OCI-LY1 (cell line): ENCODE data around the gene PTGR1.
A peak's percentile ranks its signal among the peaks of the same experiment; 100 is the strongest.

ENCODE experiments used
- H2AFZ ChIP-seq: fragments of 200-600 bp; sonication (generic), shearing (Covaris generic); 2 replicates; pipeline ENCODE4 v1.6.0; 2014; ENCODE audit warnings: antibody characterized with exemption, mild to moderate bottlenecking, low read length
- H3F3A ChIP-seq: fragments of 200-600 bp; sonication (generic), shearing (Covaris generic); 2 replicates; pipeline ENCODE4 v1.6.0; 2014; ENCODE audit warnings: mild to moderate bottlenecking, antibody characterized with exemption, low read length, moderate library complexity; ENCODE audit not compliant: insufficient read depth
- H3K27ac ChIP-seq: fragments of 200-600 bp; sonication (generic); 2 replicates; pipeline ENCODE4 v1.5.1; 2014; ENCODE audit warnings: low read length, mixed run types, mild to moderate bottlenecking, low read depth; ENCODE audit not compliant: poor library complexity, severe bottlenecking
- H3K27me3 ChIP-seq: fragments of 200-600 bp; sonication (generic); 2 replicates; pipeline ENCODE4 v1.6.0; 2014; ENCODE audit warnings: antibody characterized with exemption, mild to moderate bottlenecking, low read length, moderate library complexity; ENCODE audit not compliant: insufficient read depth
- H3K36me3 ChIP-seq: fragments of 200-600 bp; sonication (generic); 2 replicates; pipeline ENCODE4 v1.6.1; 2014; ENCODE audit warnings: mild to moderate bottlenecking, antibody characterized with exemption, low read length, moderate library complexity, mixed read lengths; ENCODE audit not compliant: insufficient read depth
- H3K4me1 ChIP-seq: fragments of 200-600 bp; sonication (generic); 2 replicates; pipeline ENCODE4 v1.5.1; 2014; ENCODE audit warnings: mild to moderate bottlenecking, low read length, moderate library complexity; ENCODE audit not compliant: insufficient read depth, severe bottlenecking
- H3K4me2 ChIP-seq: fragments of 200-600 bp; sonication (generic), shearing (Covaris generic); 2 replicates; pipeline ENCODE4 v1.6.1; 2014; ENCODE audit warnings: low read length
- H3K4me3 ChIP-seq: fragments of 200-600 bp; sonication (generic); 2 replicates; pipeline ENCODE4 v1.5.1; 2014; ENCODE audit warnings: low read length, low read depth, mild to moderate bottlenecking, mixed read lengths; ENCODE audit not compliant: poor library complexity, severe bottlenecking
- H3K79me2 ChIP-seq: fragments of 200-600 bp; shearing (Covaris generic); 2 replicates; pipeline ENCODE4 v1.6.1; 2016; ENCODE audit warnings: mixed run types, low read length, mixed read lengths; ENCODE audit not compliant: insufficient read depth
- H3K9ac ChIP-seq: fragments of 200-600 bp; sonication (generic), shearing (Covaris generic); 2 replicates; pipeline ENCODE4 v1.6.1; 2014; ENCODE audit warnings: mild to moderate bottlenecking, low read length, mixed read lengths
- H3K9me2 ChIP-seq: fragments of 200-600 bp; sonication (generic), shearing (Covaris generic); 2 replicates; pipeline ENCODE4 v1.6.1; 2014; ENCODE audit warnings: low read depth, mild to moderate bottlenecking, low read length, mixed read lengths
- H3K9me3 ChIP-seq: fragments of 200-600 bp; shearing (Covaris generic); 2 replicates; pipeline ENCODE4 v1.6.1; 2014; ENCODE audit warnings: low read length, mixed read lengths
- H4K20me1 ChIP-seq: fragments of 200-600 bp; sonication (generic), shearing (Covaris generic); 2 replicates; pipeline ENCODE4 v1.6.0; 2016; ENCODE audit warnings: mild to moderate bottlenecking, low read length; ENCODE audit not compliant: insufficient read depth
- CTCF ChIP-seq: fragments of 200-600 bp; sonication (generic), shearing (Covaris generic); IDR thresholded peaks from 2 replicates; pipeline ENCODE4 v1.5.1; 2017; ENCODE audit warnings: mild to moderate bottlenecking, antibody characterized with exemption, low read length, moderate library complexity, mixed read lengths
- EZH2 ChIP-seq: fragments of 200-600 bp; sonication (generic), shearing (Covaris generic); IDR thresholded peaks from 2 replicates; pipeline ENCODE4 v1.8.0; 2017; ENCODE audit warnings: borderline replicate concordance, mixed run types, mild to moderate bottlenecking, antibody characterized with exemption, low read length, moderate library complexity, mixed read lengths

PTGR1 gene

DNA sequence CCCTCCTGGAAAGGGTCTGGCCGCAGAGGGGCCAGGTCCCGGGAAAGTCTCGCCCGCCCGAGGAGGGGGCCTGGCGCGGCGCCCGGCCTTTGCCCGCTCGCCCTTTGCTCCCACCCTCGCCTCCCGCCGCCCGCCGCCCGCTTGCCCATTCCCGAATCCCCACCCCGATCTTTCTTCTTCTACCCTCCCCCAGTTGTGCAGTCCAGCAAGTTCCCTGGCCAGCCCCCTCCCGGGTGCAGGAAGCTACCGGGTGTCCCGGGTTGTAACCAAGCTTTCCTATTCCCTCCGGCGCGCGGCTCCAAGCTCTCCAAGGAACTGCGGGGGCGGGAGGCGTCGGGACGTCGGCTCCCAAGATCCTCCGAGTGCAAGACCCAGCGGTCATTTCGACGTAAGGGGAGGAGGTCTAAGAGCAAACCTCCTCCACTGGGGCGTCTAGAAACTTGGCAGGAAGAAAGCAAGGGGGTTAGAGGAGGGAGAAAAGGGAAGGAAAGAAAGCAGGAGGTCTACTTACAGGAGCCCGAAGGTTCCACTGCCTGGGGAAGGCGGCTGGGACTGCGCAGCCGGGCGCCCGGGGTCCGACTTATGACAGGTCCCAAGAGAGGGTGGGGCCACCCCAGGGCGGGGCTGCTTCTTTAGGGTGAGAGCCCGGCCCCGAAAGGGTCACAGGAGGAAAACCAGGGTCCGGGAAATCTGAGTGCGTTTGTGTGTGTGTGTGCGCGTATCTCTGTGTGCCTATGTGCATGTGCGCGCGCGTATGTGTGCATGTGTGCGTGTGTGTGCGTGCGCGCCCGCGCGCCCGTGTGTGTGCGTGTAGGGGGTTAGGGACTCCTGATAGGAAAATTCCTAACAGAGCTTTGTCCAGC, at the start of gene PTGR1:
PTGR1 (minus strand) TSS at position 556 of the 863 bp plus-strand sequence. CDS start 2,225 bp downstream, outside the sequence.
- Histone ChIP-seq H3K4me3 (peak within 1 kb of the TSS; percentile 52), H3K27me3 (0 out of 2 replicates have a peak, but pooled peaks cover 8% of the 10 kb centered on the region), H3K9me3 (no peaks in the 10 kb centered on the region), H3K27ac (no peak within 1 kb of the TSS), H3K9me2 (no peaks in the 10 kb centered on the region), H4K20me1 (no peaks in the 10 kb centered on the region), H3K4me1 (peaks cover 18% of the 10 kb centered on the region), H3K36me3 (no peaks in the 10 kb centered on the region), H2AFZ (no peak within 1 kb of the TSS), H3K79me2 (no peaks in the 10 kb centered on the region), H3K9ac (no peak within 1 kb of the TSS), H3F3A (no peaks in the 10 kb centered on the region), H3K4me2 (peak within 1 kb of the TSS; percentile 70)
- TF ChIP-seq EZH2 = no peak
- no peak for TF ChIP-seq CTCF

GRCh38 chr9:111649016-111649415, 49.6 kb upstream of the PTGR1 start:
- Histone ChIP-seq H3K79me2 (no peaks in the 10 kb centered on the region), H3K4me2 (no peak overlapping the region), H3K27me3 (no peaks in the 10 kb centered on the region), H3K36me3 (peaks cover 67% of the 10 kb centered on the region), H2AFZ (no peak overlapping the region), H3K4me3 (no peak overlapping the region), H3K9ac (no peak overlapping the region), H3K27ac (no peak overlapping the region), H3K9me3 (no peaks in the 10 kb centered on the region), H3K9me2 (no peaks in the 10 kb centered on the region), H3K4me1 (no peaks in the 10 kb centered on the region), H3F3A (no peaks in the 10 kb centered on the region), H4K20me1 (no peaks in the 10 kb centered on the region)
- TF ChIP-seq EZH2 (no peak), CTCF (no peak)

DNA sequence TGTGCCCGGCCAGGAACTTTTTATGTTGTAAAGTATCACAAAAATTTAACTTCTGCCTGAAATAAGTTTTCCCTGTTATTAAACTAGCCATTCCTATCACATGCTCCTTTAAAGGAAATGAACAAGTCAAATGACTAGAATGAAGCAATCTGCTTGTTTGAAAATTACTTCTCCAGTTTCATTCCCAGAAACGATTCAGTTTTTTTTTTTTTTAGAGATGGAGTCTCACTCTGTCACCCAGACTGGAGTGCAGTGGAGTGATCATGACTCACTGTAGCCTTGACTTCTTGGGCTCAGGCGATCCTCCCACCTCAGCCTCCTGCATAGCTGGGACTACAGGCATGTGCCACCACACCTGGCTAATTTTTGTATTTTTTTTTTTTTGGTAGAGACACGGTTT, 48.6 kb upstream of the PTGR1 start:
- Histone ChIP-seq H3K9ac (no peak overlapping the region), H3K27me3 (no peaks in the 10 kb centered on the region), H2AFZ (no peak overlapping the region), H3K9me3 (no peaks in the 10 kb centered on the region), H3K4me3 (no peak overlapping the region), H3K4me1 (no peaks in the 10 kb centered on the region), H3K9me2 (no peaks in the 10 kb centered on the region), H3F3A (no peaks in the 10 kb centered on the region), H3K27ac (no peak overlapping the region), H3K36me3 (peaks cover 66% of the 10 kb centered on the region), H3K4me2 (no peak overlapping the region), H4K20me1 (no peaks in the 10 kb centered on the region), H3K79me2 (peaks cover 3% of the 10 kb centered on the region; the same call in 1 of the 2 replicates)
- TF ChIP-seq EZH2 = no peak
- no peak for TF ChIP-seq CTCF
